ENCODE measurements around the gene ABCC5.
"Not testable (repeated sequence)": the region's sequence is repeated elsewhere in the genome, so short reads cannot be mapped to it uniquely, and the experiment has no call there.

The ABCC5 gene

DNA sequence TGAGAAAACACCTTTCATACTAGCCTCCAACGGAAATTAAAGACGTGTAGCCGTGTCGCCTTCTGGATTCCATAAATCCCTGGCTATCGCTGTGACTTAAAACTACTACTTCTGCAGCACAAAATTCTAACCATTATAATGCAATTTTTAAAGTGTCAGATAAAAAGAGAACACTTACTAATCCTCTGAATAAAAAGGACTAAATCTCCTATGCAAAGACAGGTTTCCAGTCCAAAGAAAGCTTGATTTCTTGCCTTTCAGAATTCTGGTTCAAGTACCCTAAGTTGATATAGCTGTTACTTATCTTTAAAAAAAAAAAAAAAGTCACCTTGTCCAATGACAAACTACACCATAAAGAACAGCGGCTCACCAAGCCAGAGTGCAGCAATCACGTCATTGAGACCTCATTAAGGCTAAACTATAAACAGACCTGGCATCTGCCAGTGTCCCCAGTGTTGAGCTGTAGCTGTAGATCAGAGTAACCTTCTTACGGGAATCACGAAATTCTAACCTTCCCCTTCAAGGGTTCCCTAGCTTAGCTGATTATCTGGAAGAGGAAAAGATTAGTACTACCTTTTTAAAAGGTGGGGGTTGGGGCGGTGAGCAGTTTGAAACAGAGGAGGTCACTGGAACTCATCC lies 2.2 kb downstream of the ABCC5 start:
- no peak for DNase-seq

DNA sequence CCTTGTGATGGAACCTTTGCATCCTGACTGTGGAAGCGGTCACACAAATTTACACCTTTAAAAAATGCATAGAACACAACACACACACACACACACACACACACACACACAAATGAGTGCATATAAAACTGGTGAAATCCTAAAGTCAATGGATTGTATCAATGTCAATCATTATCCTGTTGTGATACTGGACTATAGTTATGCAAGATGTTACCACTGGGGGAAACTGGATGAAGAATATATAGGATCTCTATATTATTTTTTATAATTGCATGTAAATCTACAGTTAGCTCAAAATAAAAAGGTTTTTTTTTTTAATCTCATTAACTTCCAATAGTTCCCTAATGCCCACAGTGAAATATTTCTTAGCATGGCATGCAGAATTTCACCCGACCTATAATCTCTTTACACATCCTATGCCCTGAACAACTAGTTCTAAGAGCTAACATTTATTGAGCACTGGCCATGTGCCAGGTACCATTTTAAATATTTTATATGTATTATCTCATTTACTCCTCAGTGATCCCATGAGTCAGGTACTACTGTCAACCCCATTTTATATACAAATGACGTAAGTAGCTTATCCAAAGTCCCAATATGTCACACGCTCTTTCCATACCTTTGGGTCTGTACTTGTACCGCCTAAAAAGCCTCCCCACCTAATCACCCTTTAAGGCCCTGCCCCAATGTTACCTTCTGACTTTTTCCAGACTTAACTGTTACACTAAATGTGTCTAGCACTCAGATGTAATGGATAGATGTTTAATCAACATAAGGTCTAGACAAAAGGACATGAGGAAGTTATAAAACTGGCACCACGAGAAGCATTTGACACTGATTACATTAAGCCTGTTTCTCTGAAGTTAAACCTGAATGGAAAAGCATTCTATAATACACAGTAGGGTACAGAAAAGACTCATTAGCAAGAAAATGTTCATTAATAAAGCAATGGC lies 5.5 kb downstream of the ABCC5 start:
- no peak for DNase-seq

DNA sequence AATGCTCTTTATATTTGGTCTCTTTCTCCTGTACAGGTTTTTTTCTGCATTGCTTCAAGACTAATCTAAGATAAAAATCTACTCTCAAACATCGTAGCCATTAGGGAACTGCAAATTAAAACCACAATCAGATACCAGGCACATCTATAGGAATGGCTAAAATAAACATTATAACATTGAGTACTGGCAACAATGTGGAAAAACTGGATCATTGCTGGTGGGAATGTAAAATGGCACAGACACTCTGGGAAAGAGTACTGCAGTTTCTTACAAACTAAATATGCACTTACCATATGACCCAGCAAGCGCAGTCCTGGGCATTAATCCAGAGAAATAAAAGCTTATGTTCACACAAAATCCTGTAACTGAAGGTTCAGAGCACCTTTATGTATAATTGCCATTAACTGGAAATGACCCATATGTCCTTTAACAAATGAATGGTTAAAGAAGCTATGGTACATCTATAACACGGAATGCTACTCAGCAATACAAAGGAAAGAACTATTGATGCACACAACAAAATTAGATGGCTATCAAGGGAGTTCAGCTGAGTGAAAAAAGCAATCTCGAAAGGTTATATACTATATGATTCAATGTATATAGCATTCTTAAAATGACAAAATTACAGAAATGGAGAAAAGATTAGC lies 6.3 kb downstream of the ABCC5 start:
- DNase-seq = no peak

DNA sequence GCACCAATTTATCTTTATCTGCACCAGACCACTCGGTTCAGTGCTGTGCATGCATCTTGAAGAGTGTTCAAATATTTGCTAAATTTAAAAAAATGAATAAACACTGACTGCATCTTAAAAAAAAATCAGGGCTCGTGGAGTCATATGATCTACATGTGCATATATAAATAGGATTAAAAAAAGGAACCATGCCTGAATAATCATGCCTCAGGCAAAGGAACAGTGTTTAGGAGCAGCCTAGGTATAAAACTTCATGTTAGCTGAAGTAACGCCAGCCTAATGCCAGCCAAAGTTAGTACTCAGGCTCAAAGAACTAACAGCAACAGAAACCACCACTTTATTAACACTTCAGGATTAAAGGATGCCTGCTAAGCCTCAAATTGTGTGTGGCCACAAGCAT lies 9.5 kb downstream of the ABCC5 start:
- no peak for DNase-seq

DNA sequence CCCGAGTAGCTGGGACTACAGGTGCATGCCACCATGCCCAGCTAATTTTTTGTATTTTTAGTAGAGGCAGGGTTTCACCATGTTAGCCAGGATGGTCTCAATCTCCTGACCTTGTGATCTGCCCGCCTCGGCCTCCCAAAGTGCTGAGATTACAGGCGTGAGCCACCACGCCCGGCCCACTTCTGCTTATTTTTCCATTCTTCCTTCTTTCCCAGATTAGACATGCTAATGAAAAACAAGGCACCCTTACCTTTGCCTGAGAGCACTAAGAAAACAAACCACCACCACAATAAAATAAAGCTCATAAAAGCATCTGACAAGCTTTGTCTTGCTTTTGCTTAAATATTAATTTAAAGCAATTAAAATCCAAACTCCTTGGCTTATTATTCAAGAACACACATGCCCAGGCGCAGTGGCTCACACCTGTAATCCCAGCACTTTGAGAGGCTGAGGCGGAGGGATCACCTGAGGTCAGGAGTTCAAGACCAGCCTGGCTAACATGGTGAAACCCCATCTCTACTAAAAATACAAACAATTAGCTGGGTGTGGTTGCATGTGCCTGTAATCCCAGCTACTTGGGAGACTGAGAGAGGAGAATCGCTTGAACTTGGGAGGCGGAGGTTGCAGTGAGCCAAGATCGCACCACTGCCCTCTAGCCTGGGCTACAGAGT lies 10.4 kb downstream of the ABCC5 start:
- not testable (repeated sequence) for DNase-seq

DNA sequence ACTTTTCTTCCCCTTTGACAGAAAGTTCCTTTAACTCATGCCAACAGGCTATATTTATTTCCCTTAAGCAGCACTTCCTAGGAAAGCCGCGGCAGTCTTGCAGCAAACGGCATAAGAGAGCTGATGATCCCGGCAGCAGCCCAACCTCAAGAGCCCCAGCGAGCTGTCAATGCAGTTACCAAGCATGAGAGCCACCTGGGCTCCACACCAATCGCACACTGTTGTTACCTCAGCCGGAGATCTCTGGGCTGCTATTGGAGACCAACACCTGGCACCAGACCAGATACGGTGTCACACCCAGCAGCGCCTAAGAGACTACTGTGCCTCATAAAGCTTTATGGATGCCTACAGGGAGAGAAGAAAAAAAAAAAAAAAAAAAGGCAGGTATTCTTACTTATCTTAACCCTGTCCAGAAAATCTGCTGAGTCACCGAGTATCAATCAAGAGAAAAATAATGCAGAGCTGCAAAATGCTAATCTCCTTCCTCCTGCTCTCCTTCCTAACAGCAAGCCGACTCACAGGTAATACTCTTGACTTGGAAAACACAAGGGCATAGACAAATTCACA lies 11.7 kb downstream of the ABCC5 start:
- DNase-seq = no peak

DNA sequence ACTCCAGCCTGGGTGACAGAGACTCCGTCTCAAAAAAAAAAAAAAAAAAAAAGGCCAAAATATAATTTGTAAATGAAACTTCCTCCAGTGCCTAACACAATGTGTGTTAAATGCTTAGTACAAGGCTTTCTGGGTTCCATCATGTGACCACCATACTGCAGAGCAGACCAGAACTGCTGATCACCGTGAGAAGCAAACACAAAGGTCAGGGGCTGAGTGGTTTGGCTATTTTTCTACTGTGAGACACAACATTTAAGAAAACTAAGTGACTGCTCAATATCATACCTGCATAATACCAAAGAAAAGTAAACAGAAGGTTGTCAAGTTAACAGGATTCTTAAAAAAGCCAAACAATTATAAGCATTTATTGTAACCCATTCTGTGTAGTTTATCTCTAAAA lies 13.2 kb downstream of the ABCC5 start:
- DNase-seq = no peak

DNA sequence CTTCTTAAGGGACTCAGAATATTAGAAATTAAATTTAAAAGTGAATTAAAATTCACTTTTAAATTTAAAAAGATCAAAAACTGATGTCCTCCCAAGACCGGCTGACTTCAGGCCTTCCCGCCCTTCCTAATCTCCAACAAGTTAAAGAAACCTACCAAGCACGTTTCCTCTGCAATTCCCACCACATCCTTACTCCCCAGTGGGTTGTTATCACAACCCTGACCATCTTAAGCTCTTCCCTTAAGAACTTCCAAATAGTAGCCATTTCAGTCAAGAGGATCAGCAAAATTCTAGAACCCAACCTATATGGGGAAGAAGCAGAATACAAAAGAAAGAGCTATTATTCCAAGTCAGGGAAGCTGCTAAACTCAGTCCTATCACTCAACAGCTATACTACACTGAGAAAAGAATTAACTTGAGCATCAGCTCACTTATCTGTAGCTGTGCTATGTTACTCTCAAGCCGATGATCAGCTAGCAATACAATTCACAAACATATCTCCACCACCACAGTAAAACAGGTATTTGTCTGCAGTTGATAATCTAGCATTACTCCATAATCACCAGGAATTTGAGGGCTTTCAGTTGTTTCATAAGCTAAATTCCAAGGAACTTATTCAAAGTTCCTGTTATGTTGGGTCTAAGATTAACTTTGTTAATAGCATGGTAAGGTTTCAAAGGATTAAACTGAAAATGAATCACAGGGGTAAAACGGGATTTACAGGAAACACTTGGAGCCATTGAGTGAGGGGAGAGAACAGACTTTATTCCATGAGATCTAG lies 14.3 kb downstream of the ABCC5 start:
- DNase-seq = no peak

DNA sequence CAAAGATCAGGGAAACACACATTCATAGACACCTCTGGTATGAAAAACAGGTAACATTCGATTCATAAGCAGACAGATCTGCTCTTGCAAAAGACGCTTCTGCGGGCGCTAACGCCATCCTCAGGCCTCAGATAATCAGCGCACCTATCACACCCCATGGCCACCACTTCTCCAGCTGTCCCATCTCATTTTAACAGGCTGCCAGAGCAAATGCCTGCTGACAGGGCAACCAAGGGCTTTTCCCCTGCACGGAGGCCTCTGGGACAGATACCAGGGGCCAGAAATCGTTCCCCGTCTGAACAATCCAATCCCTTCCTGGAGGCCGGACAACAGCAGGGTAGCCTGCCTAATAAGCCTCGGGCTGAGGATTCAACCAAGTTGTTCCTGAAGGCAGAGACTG lies 15.2 kb downstream of the ABCC5 start:
- DNase-seq = no peak

DNA sequence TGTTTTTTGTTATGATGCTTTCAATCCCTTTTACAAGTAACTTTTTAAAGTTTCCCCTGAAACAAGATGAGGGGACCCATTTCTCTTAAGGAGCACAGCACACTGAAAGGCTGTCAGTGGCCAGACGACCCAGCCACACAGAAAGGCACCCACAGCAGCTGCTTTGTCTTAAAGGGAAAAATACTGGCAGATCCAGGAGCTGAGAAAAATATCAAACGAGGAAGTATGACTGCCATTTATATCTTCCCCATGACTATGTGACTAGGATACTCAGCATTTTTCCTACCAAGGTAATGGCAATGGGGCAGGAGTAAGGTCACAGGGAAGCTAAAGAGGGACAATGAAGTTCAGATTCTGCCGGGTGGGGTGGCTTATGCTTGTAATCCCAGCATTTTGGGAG lies 15.9 kb downstream of the ABCC5 start:
- no peak for DNase-seq

DNA sequence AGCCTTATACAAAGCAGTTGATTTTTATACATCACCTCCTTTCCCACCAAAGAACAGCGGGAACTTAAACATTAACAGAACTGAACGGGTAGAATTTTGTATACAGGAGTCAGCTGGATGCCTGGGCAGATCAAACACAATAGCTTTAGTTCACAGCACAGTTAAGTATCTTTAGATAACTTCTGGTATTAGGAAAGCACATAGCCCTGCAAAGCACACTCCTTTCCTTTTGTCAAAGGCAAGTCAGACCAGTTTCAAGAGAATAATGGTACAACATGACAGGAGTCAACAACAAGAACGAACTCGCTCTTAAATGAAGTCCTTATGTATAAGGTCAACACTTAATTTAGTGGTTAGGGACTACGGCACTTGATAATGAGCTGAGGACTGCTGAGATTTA lies 26.3 kb downstream of the ABCC5 start:
- DNase-seq = no peak

DNA sequence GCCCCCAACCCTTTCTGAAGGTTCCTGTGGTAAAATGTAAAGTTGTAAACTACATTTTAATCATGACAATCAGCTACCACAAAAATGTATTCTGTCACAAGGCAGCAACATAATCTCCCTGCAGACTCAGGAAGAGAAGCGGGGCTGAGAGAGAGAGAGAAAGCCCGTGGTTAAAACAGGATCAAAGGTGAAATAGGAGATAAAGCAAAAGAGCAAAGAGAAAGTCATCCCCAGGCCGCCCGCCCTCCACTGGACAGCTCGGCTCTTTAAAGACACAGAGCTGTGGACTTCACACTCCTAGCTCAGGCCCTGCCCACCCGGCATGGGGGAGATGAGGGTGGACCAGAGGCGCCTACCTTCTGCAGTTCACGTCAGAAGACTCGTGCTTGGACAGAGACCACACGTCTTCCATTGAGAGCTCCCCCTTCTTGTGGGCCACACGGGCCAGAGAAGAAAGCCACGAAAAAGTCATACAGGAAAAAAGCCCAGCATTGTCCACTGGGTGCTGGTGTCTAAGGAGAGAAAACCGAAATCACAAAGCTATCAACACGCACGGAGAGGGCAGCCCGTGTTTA lies 29.4 kb downstream of the ABCC5 start:
- DNase-seq = no peak

DNA sequence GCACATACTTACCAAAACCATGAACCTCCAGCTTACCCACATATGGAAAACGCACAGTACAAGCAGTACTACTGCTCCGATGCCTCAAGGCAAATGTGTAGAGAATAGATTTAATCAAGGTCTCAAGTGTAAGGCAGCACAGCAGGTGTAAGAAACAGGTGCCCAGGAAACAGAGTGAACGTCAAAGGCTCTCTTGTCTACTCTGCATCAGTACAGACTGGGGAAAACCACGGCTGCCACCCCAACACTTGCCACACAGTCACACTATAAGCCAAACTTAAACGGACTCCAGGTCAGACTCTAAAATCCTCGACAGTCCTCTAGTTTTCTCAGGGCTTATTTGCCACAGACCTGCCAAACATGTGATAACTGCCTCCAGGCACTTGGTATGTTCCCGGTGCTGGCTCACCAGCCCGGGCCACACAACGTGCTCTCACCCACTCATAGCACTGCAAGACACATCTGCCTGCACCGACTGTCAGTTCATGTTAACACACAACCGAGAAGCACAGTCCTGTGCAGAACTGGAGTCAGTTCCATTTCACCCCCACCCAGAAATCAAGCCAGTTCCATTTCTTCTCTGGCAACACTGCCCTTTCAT lies 30.6 kb downstream of the ABCC5 start:
- no peak for DNase-seq

DNA sequence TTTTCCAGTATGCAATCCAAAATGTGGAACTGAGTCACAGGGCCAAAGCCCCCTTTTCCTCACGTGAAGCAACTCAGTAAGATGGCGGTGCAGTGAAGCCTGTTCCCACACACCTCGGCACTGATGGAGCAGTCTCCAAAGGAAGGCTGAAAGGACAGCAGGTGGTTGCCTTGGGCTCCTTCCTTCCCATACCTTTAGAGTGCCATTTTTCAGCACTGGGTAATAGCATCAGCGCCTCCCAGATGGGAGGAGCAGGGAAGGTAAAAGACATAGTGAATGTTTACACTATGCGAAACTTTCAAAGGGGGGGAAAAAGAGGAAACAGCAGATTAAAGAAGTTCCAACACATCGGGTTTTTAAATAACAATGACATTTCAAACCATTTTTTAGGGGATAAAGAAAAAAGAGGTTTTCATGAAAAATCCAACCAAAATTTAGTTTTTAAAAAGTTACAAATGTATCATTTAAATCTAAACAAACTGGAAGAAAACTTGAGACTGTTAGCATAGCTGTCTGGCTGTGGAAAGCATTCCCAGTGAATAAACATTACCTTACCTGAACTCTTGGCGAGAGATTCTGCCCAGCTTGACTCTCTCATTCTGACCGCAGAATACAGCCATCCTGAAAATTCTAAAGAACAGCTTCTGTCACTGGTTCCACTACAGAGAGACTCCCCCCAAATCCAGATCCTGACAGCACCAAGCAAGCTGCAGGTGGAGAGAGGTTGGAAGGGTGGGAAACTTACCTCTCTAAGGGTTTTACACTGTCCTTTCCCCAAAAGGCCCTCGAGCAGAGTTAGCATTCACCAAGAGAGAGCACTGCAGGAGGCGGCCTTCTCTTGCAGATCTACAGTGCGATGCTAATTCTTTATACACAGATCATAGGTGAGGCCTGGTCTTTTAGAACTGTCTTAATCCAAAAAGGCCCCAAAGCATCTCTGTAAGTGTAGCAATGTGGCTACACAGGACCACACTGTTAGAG lies 32.6 kb downstream of the ABCC5 start:
- DNase-seq = no peak

DNA sequence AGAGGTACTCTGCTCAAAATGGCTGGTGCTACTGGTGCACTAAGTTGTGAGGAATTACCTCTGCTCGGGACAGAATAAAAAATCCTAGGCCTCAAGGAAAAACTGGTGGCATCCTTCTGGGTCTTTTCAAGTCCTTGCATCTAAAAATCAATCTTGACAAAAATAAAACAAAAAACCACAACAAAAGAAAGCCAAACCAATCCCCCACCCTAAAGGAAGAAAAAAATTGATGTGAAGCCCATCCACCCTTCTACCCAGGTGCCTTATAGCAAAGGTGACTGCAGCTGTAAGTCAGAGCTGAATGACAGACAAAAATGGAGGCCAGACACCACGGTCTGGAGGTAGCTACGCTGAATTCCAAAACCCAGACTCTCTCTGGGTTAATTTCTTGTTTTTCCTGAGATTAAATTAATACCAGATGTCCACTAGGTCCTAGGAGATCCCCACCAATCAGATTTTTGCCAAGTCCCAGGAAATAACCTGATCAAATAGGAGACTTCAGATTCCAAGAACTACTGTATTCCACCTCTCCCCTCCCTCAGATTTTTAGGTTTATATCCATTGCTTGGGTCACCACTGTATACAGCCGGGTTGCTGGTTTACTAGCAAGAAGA lies 33.5 kb downstream of the ABCC5 start:
- no peak for DNase-seq

DNA sequence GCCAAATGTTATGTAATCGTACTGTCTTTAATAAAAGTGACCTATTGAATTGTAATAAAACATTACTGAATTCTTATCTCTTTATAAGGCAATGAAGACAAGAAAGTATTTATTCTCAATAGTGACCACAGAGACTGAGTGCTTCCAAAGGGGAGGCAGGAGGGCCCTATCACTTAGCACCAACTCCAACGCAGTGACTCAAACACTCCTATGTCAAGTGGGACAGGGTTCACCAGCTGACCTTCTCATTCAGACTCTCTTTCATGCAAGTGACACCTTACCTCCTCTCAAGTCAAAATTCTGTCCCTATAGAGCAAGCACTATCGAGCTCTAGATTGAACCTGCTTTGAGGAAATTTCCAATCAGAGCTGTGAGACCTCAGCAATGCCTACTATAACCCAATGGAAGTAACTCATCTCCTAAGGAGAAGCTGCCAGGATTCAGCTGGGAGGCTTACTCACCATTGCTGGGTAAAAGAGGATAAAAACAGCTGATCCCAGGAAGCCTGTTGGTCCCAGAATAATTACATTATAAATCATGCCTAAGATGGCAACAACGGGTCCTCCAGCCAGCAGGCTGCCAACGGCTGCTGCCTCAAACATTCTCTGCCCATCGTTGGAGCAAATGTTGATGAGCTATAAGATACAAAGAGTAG lies 35.6 kb downstream of the ABCC5 start:
- no peak for DNase-seq

DNA sequence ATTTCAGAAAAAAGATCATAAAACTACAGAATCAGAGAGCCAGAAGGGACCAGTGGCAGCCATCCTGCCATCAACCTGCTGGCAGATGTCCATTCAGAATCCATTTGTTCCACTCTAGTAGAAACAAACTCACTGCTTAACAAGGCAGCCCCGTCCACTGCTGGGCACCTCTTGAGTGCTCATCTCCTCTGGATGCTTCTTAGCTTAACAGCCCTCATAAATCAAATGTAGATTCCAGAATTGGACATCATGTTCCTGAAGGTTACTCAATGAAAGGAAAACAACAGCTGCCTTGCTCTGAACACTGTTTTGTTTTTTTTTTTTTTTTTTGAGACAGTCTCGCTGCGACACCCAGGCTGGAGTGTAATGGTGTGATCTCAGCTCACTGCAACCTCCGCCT lies 37.3 kb downstream of the ABCC5 start:
- DNase-seq = no peak

DNA sequence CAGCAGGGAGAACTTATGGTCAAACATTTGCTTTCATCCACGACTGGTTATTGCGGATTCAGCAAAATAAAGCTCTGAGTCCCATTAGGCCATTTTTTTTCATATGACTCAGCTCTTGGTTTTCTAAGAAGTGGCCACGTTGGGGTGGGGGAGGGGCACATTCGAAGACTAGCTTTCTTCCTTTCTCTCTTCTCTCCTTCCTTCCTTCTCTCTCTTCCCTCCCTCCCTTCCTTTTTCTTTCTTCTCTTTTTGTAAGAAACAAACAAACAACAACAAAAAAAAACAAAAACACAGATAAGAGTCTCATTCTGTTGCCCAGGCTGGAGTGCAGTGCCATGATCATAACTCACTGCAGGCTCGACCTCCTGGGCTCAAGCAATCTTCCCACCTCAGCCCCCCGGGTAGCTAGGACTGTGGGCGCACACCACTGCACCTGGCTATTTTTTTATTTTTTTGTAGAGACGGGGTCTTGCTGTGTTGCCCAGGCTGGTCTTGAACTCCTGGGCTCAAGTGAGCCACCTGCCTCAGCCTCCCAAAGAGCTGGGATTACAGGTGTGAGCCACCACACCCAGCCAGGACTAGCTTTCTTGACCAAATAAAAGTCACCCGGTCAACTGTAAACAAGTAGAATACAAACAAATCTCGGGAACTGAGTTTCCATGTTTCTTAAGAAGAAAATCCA lies 41.6 kb downstream of the ABCC5 start:
- DNase-seq = no peak
